GM12891 (cell line): ENCODE results near the gene RAMP2.
"Not testable (repeated sequence)": the region's sequence is repeated elsewhere in the genome, so short reads cannot be mapped to it uniquely, and the experiment has no call there.

ENCODE experiments used
- DNase-seq: peaks from one replicate; pipeline ENCODE4 v3.0.0; 2011; ENCODE audit warnings: low spot score; ENCODE audit not compliant: insufficient read length
- FAIRE-seq: peaks from 2 replicates; lab custom pipeline; 2011; peaks lifted over from hg19 to GRCh38; lab: Jason Lieb, UNC
- PAX5 ChIP-seq: IDR thresholded peaks from 2 replicates; pipeline ENCODE4 v1.6.1; 2011; ENCODE audit warnings: low read length, moderate library complexity, mild to moderate bottlenecking; ENCODE audit not compliant: insufficient read depth, severe bottlenecking
- POLR2A ChIP-seq: IDR thresholded peaks from 2 replicates; pipeline ENCODE4 v1.6.1; 2011; ENCODE audit warnings: low read depth, low read length, control low read depth
- POLR2AphosphoS5 ChIP-seq: IDR thresholded peaks from 2 replicates; pipeline ENCODE4 v1.6.1; 2011; ENCODE audit warnings: low read depth, low read length, control low read depth
- POU2F2 ChIP-seq: IDR thresholded peaks from 2 replicates; pipeline ENCODE4 v1.6.1; 2011; ENCODE audit warnings: low read depth, mild to moderate bottlenecking, control low read depth, low read length, moderate library complexity
- SPI1 ChIP-seq: IDR thresholded peaks from 2 replicates; pipeline ENCODE4 v1.6.1; 2011; ENCODE audit warnings: low read depth, low read length, control low read depth
- TAF1 ChIP-seq: IDR thresholded peaks from 2 replicates; pipeline ENCODE4 v1.6.1; 2011; ENCODE audit warnings: low read depth, low read length, control low read depth

The RAMP2 gene

GRCh38 chr17:42748202-42748907 is 12.7 kb upstream of the RAMP2 start:
- DNase-seq, result no peak
- no peak for FAIRE-seq
- TF ChIP-seq POU2F2, result no peak
- TF ChIP-seq POLR2AphosphoS5, result no peak
- TF ChIP-seq PAX5, result no peak

DNA sequence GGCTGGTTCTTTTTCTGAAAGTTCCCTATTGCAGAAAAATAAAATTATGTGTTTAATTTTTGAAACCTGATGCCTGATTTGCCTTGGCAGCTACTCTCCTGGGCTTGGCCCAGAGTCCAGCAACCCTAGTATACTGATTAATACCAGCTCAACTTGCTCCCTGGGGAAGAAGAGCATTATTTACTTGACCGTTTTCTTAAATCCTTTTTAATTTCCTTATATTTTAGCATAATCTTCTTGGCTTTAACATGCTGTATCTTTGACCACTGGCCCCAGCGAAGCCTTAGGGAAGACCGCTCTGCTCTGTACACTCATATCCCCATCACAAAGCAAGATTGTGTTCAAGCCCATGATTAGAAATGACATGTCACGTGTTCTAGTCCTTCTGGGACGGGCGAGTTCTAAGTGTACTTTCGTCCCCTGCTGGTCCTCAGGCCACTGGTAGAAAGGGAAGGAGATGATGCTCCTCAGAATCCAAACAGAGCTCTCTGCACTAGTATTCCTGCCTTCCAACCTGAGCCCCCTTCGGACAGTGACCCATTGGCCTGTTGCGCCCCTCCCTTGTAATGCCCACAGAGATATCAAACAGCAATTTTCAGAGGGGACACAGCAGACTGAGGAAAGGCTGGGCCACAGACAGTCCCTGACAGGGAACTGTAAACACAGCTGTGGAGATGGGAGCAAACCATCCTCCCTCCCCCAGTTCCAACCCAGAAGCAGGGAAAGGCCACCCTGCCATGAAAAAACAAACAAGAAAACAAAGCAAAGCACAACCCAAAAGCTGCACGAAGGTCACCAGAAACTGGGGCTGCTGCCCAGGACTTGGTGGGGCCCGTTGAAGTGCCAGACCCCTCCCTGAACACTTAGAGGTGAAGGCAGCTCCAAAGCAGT is 11.9 kb upstream of the RAMP2 start:
- TF ChIP-seq POLR2AphosphoS5 (no peak), PAX5 (no peak), POU2F2 (no peak), TAF1 (no peak)
- no peak for DNase-seq
- no peak for FAIRE-seq

- DNase-seq (no peak), FAIRE-seq (no peak)
- TF ChIP-seq PAX5 (no peak), TAF1 (no peak), POLR2A (no peak), POLR2AphosphoS5 (no peak), SPI1 (no peak), POU2F2 (no peak)
Observed at GRCh38 chr17:42750739-42751344, 10.2 kb upstream of the RAMP2 start.

GRCh38 chr17:42751628-42752027 is 9.4 kb upstream of the RAMP2 start:
- no peak for FAIRE-seq
- TF ChIP-seq SPI1, result no peak
- TF ChIP-seq PAX5, result no peak
- TF ChIP-seq POLR2A, result no peak
- TF ChIP-seq POU2F2, result no peak
- no peak for TF ChIP-seq TAF1
- TF ChIP-seq POLR2AphosphoS5, result no peak
- no peak for DNase-seq

DNA sequence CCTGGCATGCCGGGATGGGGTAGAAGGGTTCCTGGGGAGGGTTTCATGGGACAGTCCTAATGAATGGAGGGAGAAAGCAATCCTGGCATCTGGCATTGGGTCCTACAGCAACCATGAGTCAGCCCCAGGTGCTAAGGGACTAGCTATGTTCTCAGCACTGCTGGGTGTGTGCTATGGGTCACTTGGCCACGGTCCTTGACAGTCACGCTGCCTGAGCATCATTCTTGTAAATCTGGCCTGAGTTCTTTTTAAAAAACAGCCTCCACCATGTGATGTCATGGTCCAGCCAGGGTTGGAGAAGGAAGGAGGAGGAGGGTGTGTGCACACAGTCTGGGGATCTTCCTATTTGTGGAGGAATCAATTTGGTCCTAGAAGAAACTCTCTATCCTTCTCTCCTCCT is 6.2 kb upstream of the RAMP2 start:
- no peak for DNase-seq
- no peak for FAIRE-seq

DNA sequence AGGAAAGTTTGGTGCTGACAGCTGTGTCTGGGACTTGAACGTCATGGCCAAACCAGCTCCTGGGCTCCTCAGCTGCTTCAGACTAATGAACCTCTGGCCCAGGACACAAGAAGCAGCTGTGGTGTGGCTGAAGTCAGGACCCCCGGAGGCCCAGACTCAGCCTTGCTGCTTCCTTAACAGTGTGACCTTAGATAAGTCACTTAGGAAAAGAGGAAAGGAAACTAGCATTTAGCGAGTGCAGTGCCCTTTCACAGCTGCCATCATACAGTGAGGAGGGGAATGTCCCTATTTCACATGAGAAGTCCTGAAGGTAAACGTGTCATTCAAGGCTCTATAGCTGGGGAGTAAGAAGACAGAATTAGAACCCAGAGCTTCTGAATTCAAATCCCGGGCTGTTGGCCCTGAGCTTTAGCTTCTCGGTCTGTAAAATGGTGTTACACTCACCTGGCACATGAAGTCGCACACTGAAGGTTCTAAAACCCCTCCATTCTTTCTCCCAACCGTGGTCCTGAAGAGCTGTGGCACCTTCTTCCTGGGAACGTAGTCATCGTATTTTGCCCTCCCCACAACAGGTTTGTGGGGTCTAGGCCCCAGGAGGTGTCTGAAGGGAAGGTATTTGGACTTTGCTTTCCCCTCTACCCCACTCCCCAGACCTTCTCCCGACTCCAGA is 910 bp upstream of the RAMP2 start:
- DNase-seq, result no peak
- peak; percentile 80 for FAIRE-seq
- TF ChIP-seq PAX5, result no peak
- no peak for TF ChIP-seq POLR2AphosphoS5
- no peak for TF ChIP-seq POU2F2
- TF ChIP-seq SPI1, result peak; percentile 81
- no peak for TF ChIP-seq TAF1
- TF ChIP-seq POLR2A, result no peak

More for the DNA sequence above, 6.2 kb upstream of the RAMP2 start:
- no peak for TF ChIP-seq POU2F2
- no peak for TF ChIP-seq POLR2A
- TF ChIP-seq TAF1, result no peak

- TF ChIP-seq POLR2A, result no peak
- no peak for TF ChIP-seq PAX5
- TF ChIP-seq POLR2AphosphoS5, result no peak
- no peak for TF ChIP-seq TAF1
- no peak for TF ChIP-seq POU2F2
- no peak for TF ChIP-seq SPI1
- no peak for DNase-seq
- FAIRE-seq, result no peak
Observed at GRCh38 chr17:42761638-42762037, 611 bp downstream of the RAMP2 start.

DNA sequence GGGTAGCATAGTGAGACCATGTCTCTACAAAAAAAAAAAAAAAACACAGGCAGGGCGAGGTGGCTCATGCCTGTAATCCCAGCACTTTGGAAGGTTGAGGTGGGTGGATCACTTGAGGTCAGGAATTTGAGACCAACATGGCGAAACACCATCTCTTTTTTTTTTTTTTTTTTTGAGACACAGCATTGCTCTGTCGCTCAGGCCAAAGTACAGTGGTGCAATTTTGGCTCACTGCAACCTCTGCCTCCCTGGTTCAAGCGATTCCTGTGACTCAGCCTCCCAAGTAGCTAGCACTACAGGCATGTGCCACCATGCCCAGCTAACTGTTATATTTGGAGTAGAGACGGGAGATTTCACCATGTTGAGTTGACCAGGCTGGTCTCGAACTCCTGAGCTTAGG is 5.1 kb downstream of the RAMP2 start:
- no peak for TF ChIP-seq TAF1
- no peak for TF ChIP-seq POLR2A
- no peak for TF ChIP-seq PAX5
- TF ChIP-seq POU2F2, result no peak
- no peak for TF ChIP-seq SPI1
- no peak for TF ChIP-seq POLR2AphosphoS5

GRCh38 chr17:42767512-42767911 is 6.5 kb downstream of the RAMP2 start:
- no peak for TF ChIP-seq POU2F2
- TF ChIP-seq TAF1, result no peak
- TF ChIP-seq POLR2A, result no peak
- no peak for TF ChIP-seq POLR2AphosphoS5
- TF ChIP-seq PAX5, result no peak
- FAIRE-seq (no peak), DNase-seq (no peak)

More for the DNA sequence above, 5.1 kb downstream of the RAMP2 start:
- FAIRE-seq, result no peak
- DNase-seq, result no peak

DNA sequence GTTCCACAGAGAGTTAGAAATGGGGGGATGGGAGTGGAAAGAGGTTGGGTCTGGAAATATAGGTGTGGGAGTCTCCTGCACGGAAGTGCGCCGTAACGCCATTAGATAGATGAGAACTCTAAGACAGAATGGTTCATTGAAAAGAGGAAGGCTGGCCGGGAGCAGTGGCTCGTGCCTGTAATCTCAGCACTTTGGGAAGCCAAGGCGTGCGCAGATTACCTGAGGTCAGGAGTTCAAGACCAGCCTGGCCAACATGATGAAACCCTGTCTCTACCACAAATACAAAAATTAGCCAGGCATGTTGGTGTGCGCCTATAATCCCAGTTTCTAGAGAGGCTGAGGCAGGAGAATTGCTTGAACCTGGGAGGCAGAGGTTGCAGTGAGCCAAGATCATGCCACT is 7.0 kb downstream of the RAMP2 start:
- not testable (repeated sequence) for DNase-seq, FAIRE-seq

DNA sequence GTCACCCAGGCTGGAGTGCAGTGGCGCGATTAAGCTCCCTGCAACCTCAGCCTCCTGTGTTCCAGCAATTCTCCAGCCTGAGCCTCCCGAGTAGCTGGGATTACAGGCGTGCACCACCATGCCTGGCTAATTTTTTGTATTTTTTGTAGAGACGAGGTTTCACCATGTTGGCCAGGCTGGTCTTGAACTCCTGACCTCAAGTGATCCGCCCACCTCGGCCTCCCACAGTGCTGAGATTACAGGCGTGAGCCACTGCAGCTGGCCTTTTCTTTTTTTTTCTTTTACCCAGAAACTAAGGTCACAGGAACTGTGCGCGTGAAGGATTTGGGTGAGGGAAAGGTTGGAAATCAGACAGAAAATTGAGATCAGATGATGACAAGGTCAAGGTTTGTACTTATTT is 8.9 kb downstream of the RAMP2 start:
- DNase-seq, FAIRE-seq: not testable (repeated sequence)
